GM18517 (cell line): Measurements from ENCODE around the gene OR1B1.
"Not testable (repeated sequence)": the region's sequence is repeated elsewhere in the genome, so short reads cannot be mapped to it uniquely, and the experiment has no call there.

ENCODE experiments used
- ATAC-seq: cut with Tn5 transposase; IDR thresholded peaks from one replicate; pipeline ENCODE4 v1.9.1; 2021; ENCODE audit warnings: mild to moderate bottlenecking, moderate library complexity; ENCODE audit not compliant: unreplicated experiment

OR1B1 gene

DNA sequence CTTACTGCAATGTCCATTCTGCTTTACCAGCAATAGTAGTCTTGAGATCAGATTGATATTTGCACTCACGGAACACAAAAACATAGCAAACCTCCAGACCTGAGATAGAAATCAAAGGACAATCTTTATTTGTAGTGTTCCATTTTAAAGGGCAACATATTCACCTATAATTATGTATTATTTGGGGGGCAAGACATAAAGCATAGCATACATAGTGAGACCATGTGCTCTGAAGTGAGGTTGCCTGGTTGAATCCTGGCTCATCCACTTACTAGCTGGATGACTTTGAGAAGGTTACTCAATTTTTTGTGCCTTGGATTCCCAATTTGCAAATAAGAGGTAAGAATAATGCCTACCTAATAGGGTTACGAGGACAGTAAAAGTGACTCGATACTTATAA lies at the start of gene OR1B1:
OR1B1 (minus strand) TSS at position 101 of the 400 bp plus-strand sequence.
- ATAC-seq = no peak

DNA sequence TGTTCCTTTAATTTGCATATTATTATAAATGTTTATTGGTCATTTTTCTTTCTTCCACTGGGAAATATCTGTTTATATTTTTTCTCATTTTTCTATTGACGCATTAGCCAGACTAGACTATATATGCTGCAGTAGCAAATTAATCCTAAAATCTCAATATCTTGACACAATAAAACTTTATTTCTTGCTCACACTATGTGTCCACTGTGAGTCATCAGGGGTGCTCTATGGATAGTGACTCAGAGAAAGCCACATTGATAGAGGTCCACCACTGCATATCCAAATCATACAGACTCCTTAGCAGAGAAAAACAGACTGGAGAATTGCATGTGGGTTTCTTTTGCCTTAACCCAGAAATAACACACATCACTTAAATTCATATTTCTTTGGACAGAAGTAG lies 38.3 kb upstream of the OR1B1 start:
- ATAC-seq = no peak

DNA sequence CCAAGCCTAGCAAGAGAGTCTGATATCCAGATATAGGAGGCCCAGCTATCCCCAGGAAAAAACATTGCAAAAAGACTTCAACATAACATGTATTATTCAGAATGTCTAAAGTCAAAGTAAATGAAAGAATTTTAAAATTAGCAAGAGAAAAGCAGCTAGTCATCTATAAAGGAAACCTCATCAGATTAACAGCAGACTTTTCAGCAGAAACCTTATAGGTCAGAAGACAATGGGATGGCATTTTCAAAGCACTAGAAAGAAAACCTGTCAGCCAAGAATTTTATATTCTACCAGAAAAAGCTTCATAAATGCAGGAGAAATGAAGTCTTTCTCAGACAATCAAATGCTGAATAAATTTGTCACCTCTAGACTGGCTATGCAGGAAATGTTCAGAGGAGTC lies 27.4 kb upstream of the OR1B1 start:
- no peak for ATAC-seq

DNA sequence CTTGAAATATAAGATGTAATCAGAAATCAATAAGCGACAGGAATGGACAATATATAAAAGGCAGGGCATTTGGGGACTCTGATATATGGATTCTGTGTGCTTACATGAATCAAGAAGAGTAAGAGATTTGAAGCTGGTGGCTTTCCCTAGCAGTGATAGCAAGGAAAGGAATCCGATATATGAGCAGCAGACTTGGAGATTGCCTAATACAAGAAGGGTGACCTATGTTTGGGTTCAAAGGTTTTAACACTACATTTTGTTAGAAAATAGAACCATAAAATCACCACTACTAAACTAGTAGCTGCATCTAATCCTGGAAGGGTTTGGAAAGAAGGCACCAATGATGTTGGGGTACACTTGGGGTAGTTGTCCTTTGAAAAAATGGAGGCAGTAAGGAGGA lies 15.1 kb upstream of the OR1B1 start:
- ATAC-seq = no peak

DNA sequence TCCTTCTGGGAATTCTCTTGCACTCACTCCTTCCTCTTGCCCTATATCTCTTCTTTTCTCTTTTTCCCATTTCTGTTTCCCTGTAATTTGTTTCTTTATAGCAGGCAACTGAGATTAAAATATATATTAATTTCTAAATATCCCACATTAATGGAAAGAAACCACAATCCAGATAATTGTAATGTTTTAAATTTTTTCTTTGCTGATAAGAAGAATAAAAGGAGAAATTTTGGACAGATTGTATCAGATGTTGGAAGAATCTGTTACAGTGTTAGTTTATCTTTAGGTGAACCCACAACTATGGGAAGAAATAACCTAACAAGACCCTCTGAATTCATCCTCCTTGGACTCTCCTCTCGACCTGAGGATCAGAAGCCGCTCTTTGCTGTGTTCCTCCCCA lies 4.0 kb upstream of the OR1B1 start, which contains the start of gene OR1L1:
OR1L1 (plus strand) TSS at position 301 of the 400 bp plus-strand sequence; CDS start at position 301, 0 bp downstream.
- ATAC-seq = no peak

DNA sequence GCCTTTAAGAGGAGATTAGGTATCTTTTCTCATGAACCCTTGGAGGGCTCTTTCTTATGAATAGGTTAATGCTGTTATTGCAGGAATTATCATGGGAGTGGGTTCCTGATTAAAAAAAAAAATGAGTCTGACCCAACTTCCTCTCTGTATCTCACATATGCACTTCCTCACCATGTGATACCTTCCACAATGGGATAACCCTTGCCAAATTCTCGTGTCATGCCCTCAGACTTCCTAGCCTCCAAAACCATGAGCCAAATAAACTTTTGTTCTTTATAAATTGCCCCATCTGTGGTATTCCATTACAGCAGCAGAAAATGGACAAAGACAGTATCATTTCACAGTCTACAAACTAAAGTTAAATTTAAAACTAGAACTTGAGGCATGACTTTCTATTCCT lies 1.0 kb downstream of the OR1B1 start:
- ATAC-seq = no peak

DNA sequence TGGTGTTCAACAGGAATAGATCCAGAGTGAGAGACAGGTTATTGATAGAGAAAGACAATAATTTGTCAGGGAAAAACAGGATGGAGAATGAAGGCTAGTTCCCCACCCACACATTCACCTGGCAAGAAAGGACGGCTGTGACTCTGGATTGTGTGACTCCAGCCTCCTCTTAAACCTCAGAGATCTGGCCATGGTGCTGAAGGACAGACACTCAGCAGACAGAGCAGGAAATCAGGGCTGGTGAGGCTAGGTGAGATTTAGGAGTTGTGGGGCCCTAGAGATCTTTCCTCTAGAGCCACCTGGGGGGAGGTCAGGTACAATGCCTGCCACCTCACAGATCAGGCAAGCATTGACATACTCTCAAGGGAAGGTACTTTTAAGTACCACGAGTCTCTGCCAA lies 15.2 kb downstream of the OR1B1 start:
- ATAC-seq = no peak

DNA sequence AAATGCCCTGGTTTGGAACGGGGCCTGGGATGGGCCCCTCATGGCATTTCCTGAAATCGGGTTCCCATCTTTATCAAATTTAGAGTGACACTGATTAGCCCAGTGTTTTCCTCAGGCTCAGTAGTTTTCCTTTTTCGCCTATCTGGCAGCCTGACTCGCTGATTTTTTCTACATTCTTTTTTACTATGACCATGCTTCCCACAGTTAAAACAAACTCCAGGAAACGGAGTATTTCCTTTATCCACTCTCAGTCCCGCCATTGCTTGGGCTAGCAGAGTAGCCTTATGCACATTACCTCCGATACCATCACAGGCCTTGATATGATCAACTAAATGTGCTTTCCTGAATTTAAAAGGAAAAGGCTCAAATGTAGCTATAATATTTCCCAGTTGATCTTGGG lies 37.4 kb downstream of the OR1B1 start:
- ATAC-seq = no peak

DNA sequence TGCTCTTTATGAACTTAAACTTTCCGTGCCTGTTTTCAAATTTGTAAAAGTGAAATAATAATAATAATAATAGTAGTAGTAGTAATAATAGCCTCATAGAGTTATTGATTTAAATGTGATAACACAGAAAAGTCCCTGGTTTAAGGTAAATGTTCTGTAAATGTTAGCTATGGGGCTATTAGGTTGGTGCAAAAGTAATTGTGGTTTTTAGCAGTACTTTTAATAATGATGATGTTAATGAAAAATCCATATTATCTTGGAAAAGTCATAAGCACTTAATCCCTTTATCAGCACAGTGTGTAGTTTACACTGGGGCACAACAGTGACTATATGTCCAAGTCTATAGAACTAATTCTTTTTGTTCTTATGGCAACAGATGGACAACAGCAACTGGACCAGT lies 43.1 kb downstream of the OR1B1 start, which contains the start of gene OR1Q1:
OR1Q1 (plus strand) TSS at position 377 of the 400 bp plus-strand sequence; CDS start at position 377, 0 bp downstream.
- no peak for ATAC-seq

DNA sequence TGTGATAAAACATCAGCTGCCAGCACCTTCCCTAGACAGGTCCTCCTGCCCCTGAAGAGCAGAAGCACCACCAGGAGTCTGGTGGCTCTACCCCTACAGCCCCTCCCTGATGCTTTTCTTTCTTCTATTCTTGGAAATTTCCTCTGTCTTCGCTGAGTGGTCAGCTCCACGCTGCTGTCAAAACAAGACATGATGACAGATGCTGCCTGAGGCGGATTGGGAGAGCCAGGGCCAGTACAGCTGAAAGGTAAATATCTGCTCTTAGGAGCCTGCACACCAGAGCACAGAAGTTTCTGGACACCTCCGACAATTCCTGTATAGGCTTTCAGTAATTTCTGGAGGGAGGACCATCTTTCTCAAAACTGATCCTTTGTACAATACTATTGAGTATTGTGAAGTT lies 47.6 kb downstream of the OR1B1 start:
- no peak for ATAC-seq

DNA sequence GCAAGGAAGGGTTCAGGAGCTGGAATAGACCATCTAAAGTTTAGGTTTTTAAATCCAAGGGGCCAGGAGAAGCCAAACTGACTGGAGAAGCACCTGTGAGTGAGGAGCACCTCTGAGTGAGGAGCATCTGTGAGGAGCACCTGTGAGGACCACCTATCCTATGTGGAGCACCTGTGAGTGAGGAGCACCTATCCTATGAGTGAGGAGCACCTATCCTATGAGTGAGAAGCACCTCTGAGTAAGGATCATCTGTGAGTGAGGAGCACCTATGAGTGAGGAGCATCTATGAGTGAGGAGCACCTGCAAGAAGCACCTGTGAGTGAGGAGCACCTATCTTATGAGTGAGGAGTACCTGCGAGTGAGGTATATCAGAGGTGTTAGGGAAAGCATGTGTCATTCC lies 50.8 kb downstream of the OR1B1 start:
- no peak for ATAC-seq

DNA sequence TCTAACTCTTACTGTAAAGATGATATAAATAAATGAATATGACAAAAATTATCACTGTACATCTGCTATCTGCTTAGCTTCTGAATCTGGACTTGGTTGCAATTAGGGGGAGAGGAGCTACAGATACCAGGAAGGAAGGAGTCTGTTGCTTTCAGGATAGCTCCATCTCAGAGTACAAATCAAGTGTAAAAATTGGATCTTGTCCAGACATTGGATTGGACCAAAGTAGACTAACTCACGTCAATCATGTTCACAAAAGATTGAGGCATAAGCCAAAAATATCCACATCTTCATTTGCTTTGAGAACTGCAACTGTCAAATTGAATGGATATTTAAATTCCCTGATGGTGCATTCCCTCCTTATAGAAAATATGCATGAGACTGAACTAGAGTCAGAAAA lies 51.7 kb downstream of the OR1B1 start:
- ATAC-seq = no peak

DNA sequence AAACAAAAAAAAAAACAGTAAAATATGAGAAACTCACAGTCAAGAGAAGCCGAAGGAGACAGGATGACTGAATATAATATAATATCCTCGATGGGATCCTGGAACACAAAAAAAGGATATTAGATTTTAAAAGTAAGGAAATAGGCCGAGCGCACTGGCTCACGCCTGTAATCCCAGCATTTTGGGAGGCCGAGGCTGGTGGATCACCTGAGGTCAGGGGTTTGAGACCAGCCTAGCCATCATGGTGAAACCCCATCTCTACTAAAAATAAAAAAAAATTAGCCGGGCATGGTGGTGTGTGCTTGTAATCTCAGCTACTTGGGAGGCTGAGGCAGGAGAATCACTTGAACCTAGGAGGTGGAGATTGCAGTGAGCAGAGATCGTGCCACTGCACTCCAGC lies 74.1 kb downstream of the OR1B1 start, which contains the start of gene OR1L8:
OR1L8 (minus strand) TSS at position 101 of the 400 bp plus-strand sequence. CDS start 14,907 bp downstream, outside the sequence.
- not testable (repeated sequence) for ATAC-seq

DNA sequence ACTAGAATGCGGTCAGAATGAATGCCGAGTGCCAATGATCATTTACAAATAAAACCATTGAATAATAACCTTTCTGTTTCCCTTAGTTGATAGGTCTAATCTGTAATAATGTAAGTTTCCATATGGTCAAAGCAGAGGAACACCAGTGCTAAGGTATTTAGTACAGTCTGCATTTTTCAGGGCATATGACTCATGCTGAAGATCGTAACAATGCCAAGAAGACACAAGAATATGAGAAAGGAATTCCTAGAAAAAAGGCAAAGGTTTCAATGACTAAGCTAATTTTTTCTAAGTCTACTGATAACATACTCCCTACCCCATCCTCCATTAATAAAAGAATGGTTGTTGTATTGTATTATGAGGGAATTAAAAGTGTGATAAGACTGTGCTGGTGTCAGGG lies 77.1 kb downstream of the OR1B1 start:
- no peak for ATAC-seq

DNA sequence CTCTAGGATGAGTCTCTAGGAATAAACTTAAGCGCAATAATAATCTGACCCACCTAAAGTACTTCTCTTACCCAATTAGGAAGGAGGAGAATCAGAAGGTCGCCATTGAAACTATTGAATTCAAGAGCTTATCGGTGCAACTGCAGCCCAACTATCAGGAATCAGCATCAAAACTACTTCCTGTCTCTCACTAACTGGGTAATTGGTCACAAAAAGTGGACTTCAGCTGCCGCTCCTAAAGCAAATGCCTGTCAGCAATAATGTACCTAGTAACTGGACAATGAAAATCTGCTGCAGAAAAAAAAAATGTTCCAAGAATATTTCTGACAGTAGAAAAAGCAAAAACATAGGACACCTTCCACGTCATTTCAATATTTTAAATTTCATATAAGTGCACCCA lies 77.6 kb downstream of the OR1B1 start:
- ATAC-seq = no peak
